ENCODE data around the gene MRPS30.

GRCh38 chr5:44783634-44784315, 25.0 kb upstream of the MRPS30 start:
- TF ChIP-seq CTCF (IDR thresholded peaks at IDR 0.05) = no peak
- TF ChIP-seq POLR2A (IDR thresholded peaks at IDR 0.05) = no peak
